H1 (cell line): Measurements from ENCODE around the gene XPNPEP2. TPM values are rescaled to one million over a fixed set of nuclear protein-coding genes. Genes with fewer than 3 reads are reported as not detected.

Experiments used
- BACH1 ChIP-seq: IDR thresholded peaks from 2 replicates; pipeline ENCODE4 v1.6.1; 2012; ENCODE audit warnings: low read length, improper control_type of control experiment
- BCL11A ChIP-seq, 2 experiments: IDR thresholded peaks; one replicate each; pipeline ENCODE4 v1.6.1; 2011; ENCODE audit warnings: low read depth in 2 of 2, low read length in 2 of 2, mild to moderate bottlenecking in 2 of 2
- E2F6 ChIP-seq: IDR thresholded peaks from 2 replicates; pipeline ENCODE4 v1.6.1; 2012; ENCODE audit warnings: inconsistent platforms
- SAP30 ChIP-seq: fragments of 300-600 bp; sonication (generic); IDR thresholded peaks from 2 replicates; pipeline ENCODE4 v1.7.1; 2012; ENCODE audit warnings: low read length, moderate library complexity, mild to moderate bottlenecking, inconsistent platforms; ENCODE audit not compliant: insufficient read depth, insufficient replicate concordance
- polyA plus RNA-seq, 7 experiments: library from polyadenylated mRNA; depleted of rRNA in 3 of 7; stranded (reverse) in 5 of 7; unstranded in 2 of 7; fragments of >200 nt in 5 of 7; fragments of 200-250 nt in 2 of 7; gene quantifications; 1 replicate in 5 of 7; 2 replicates in 1 of 7; 4 replicates in 1 of 7; pipeline versions ENCODE4 v1.2.1 to v1.2.3, GENCODE V29; 2011 to 2013; ENCODE audit warnings: missing spikeins in 2 of 7, mixed read lengths in 2 of 7
- total RNA-seq: library from RNA; stranded (reverse); fragmentation: NEBNext Ultra II Directional; extraction: Animal tissue kit (Norgen Biotek cat#: 25700); gene quantifications from 2 replicates; pipeline ENCODE4 v1.2.1, GENCODE V29; 2021
- TF ChIP-seq, protein P1 (sequence below): fragments of 300-600 bp; sonication (generic); IDR thresholded peaks from 2 replicates; pipeline ENCODE4 v1.7.1; 2012; ENCODE audit warnings: low read length, moderate library complexity, mild to moderate bottlenecking, inconsistent platforms; ENCODE audit not compliant: insufficient replicate concordance

XPNPEP2 gene
- total and polyA plus RNA-seq, 2 of the 8 experiments (the other 6 are each of a cell fraction or from before 2014, with no cell fraction given): 0.27 TPM; not detected in 1

GRCh38 chrX:129761596-129761995, 22.8 kb downstream of the XPNPEP2 start (continued):
- TF ChIP-seq, protein P1, sequence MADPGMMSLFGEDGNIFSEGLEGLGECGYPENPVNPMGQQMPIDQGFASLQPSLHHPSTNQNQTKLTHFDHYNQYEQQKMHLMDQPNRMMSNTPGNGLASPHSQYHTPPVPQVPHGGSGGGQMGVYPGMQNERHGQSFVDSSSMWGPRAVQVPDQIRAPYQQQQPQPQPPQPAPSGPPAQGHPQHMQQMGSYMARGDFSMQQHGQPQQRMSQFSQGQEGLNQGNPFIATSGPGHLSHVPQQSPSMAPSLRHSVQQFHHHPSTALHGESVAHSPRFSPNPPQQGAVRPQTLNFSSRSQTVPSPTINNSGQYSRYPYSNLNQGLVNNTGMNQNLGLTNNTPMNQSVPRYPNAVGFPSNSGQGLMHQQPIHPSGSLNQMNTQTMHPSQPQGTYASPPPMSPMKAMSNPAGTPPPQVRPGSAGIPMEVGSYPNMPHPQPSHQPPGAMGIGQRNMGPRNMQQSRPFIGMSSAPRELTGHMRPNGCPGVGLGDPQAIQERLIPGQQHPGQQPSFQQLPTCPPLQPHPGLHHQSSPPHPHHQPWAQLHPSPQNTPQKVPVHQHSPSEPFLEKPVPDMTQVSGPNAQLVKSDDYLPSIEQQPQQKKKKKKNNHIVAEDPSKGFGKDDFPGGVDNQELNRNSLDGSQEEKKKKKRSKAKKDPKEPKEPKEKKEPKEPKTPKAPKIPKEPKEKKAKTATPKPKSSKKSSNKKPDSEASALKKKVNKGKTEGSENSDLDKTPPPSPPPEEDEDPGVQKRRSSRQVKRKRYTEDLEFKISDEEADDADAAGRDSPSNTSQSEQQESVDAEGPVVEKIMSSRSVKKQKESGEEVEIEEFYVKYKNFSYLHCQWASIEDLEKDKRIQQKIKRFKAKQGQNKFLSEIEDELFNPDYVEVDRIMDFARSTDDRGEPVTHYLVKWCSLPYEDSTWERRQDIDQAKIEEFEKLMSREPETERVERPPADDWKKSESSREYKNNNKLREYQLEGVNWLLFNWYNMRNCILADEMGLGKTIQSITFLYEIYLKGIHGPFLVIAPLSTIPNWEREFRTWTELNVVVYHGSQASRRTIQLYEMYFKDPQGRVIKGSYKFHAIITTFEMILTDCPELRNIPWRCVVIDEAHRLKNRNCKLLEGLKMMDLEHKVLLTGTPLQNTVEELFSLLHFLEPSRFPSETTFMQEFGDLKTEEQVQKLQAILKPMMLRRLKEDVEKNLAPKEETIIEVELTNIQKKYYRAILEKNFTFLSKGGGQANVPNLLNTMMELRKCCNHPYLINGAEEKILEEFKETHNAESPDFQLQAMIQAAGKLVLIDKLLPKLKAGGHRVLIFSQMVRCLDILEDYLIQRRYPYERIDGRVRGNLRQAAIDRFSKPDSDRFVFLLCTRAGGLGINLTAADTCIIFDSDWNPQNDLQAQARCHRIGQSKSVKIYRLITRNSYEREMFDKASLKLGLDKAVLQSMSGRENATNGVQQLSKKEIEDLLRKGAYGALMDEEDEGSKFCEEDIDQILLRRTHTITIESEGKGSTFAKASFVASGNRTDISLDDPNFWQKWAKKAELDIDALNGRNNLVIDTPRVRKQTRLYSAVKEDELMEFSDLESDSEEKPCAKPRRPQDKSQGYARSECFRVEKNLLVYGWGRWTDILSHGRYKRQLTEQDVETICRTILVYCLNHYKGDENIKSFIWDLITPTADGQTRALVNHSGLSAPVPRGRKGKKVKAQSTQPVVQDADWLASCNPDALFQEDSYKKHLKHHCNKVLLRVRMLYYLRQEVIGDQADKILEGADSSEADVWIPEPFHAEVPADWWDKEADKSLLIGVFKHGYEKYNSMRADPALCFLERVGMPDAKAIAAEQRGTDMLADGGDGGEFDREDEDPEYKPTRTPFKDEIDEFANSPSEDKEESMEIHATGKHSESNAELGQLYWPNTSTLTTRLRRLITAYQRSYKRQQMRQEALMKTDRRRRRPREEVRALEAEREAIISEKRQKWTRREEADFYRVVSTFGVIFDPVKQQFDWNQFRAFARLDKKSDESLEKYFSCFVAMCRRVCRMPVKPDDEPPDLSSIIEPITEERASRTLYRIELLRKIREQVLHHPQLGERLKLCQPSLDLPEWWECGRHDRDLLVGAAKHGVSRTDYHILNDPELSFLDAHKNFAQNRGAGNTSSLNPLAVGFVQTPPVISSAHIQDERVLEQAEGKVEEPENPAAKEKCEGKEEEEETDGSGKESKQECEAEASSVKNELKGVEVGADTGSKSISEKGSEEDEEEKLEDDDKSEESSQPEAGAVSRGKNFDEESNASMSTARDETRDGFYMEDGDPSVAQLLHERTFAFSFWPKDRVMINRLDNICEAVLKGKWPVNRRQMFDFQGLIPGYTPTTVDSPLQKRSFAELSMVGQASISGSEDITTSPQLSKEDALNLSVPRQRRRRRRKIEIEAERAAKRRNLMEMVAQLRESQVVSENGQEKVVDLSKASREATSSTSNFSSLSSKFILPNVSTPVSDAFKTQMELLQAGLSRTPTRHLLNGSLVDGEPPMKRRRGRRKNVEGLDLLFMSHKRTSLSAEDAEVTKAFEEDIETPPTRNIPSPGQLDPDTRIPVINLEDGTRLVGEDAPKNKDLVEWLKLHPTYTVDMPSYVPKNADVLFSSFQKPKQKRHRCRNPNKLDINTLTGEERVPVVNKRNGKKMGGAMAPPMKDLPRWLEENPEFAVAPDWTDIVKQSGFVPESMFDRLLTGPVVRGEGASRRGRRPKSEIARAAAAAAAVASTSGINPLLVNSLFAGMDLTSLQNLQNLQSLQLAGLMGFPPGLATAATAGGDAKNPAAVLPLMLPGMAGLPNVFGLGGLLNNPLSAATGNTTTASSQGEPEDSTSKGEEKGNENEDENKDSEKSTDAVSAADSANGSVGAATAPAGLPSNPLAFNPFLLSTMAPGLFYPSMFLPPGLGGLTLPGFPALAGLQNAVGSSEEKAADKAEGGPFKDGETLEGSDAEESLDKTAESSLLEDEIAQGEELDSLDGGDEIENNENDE: no peak
- no peak for TF ChIP-seq BCL11A (IDR thresholded peaks at IDR 0.05; ENCODE audit: low read depth in 2 of 2, low read length in 2 of 2)
- no peak for TF ChIP-seq BACH1
- no peak for TF ChIP-seq SAP30
- TF ChIP-seq E2F6: no peak
- TF ChIP-seq, all 59 proteins: peak for 0
